Hematopoietic multipotent progenitor cell treated with erythropoietin and hydrocortisone succinate and interleukin-3 and kit ligand, for 8 days (in vitro differentiated cells): Measurements from ENCODE around the gene CMIP.
"Not testable (repeated sequence)": the region's sequence is repeated elsewhere in the genome, so short reads cannot be mapped to it uniquely, and the experiment has no call there.

Experiments
- DNase-seq: peaks from one replicate; pipeline ENCODE4 v3.0.0-alpha.2; 2015

CMIP gene

DNA sequence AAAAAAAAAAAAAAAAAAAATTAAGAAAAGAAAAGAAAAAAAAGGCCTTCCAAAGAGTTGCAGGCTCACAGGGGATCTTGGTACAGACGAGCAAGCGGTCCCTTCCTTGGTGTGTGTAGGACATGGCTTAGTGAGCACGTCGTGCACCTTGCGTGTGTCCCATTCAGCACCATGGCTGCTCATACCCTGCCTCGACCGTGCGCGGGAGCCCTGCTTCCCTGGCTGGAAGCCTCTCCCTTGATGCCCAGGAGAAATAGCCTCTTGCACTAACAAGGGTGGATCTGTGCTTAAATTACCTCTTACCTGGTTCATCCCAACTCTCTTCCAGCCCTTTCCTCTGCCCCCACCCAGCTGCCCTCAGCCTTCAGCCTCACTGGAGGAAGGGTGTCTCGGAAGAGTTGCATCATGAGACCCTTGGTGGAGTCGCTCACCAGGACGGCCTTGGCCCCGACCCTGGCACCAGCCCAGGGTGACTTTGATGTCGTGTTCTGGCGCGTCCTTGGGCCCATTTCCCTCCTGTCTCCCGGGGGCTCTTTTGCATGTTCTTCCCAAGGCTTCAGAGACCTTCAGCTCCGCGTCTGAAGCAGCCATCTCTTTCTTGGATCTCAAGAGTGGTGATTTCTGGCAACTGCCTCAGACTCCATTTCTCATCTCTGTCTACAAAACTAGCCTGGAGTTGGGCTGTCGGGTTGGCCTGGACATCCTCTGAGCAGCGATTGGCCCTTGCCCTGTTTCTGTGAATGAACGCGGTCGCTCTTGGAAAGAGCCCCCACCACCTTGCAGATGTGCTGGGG lies 127.2 kb downstream of the CMIP start:
- no peak for DNase-seq

DNA sequence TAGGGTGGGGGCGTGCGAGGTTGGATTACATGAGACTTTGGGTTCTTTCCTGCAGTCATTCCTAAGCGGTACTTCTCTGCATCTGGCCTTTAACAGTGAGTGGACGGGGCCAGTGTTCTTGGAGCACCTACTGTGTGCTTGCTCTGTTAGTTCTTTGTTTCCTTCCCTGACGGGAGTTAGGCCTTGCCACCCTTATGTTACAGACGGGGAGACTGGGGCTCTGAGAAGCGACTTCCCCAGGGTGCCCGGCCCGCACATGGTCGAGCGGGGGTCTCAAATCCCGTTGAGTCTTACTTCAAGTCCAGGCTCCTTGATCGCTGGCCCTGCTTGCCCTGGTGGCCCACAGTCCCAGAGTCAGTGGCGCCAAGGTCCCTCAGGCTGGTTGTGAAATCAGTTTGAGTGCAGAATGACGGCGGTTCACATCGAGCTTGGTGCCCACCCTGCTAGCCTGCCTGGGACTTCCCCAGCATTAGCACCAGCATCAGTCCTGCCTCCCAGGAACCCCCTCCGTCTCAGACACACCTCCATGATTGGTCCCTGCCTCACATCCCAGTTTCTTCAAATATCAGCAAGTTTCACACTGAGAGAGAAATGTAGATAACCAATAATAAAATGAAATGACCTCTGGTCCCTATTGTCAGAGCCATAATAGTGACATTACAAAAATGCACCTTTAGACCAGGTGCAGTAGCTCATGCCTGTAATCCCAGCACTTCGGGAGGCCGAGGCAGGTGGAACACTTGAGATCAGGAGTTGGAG lies 128.0 kb downstream of the CMIP start:
- DNase-seq: no peak

DNA sequence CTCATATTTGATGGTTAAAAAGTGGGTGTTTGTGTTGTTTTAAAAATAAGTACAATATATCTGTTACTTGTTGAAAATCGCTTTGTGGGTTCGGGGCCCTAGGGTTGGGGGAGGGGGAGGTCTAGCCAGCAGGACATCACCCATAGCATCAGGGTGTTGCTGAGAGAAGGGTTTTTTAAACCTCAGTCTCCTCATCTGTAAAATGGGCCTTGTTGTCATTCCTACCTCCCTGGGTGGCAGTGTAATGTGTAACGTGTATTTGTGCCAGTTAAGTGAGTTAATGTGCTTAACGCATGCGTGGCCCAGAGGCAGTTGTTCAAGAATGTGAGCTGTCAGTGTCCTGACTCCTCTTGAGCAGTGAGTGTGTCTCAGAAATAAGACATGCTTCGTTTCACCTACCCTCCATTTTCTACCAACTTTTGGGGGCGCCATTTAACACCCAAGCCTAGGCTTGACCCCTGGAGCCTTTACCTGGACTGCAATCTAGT lies 129.0 kb downstream of the CMIP start:
- no peak for DNase-seq

DNA sequence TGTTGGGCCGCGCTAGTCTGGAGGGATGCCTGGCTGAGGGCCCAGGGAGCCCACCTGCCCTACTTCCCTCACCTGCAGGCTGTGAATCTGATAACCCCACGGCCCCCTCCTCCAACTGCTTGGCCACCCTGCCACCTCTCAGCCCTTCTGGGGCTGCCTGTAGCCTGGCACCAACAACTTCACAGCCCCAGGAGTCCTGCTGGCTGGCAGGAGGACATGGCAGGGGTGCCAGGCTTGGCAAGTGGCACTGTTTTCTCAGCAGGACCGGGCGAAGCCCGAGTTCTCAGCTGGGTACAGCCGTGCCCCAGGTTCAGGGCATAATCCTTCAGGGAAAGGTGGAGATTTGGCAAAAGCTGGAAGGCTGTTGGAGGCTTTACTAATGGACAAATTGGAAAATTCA lies 129.6 kb downstream of the CMIP start:
- DNase-seq: no peak

DNA sequence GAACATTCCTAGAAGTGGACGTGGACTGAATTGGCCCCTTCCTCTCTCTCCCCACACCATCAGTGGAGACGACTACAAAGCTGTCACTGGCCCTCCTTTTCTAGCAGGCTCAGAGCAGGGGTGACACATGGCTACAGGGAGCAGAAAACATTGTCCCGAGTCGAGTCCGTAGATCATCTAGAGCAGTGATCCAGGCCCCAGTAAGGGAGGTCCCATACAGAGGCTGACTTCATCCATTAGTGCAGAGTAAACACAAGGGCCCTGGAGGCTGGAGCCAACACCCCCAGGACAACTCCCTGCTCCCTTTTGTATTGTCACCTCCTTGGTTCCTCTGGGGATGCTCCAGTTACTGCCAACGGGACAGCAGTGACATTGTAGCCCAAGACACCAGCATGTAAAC lies 130.7 kb downstream of the CMIP start:
- DNase-seq: no peak

DNA sequence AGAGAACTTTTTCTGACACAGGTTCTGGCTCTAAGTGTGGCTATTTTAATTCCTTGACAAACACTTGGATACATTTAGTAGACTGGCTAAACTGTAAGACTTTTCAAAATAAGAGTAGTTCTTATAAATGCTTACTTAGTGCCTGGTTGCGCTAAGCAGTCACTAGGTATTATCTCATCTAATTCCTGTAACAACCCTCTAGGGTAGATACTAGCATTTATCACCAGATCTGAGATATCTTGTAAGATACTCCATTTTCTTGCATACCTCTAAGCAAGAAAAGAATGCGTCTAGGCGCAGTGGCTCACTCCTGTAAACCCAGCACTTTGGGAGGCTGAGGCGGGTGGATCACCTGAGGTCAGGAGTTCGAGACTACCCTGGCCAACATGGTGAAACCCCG lies 131.2 kb downstream of the CMIP start:
- DNase-seq: no peak

DNA sequence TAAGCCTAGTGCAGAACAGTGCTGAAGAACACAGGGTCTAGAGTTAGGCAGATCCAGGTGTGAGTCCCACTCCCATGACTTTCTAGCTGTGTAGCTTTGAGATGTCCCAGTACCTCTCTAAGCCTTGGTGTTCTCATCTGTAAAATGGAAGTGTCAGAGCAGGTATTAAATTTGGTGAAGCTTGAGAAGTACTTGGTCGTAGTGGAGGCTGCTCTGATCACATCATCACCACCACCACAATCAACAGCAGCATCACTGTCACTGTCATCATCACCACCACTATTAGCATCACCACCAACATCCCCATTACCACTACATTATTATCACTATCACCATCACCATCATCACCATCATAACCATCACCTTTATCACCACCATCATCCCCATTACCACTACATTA lies 132.1 kb downstream of the CMIP start:
- no peak for DNase-seq

DNA sequence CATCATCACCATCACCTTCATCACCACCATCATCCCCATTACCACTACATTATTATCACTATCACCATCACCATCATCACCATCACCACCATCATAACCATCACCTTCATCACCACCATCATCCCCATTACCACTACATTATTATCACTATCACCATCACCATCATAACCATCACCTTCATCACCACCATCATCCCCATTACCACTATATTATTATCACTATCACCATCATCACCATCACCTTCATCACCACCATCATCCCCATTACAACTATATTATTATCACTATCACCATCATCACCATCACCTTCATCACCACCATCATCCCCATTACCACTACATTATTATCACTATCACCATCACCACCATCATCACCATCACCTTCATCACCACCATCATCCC lies 132.7 kb downstream of the CMIP start:
- not testable (repeated sequence) for DNase-seq

DNA sequence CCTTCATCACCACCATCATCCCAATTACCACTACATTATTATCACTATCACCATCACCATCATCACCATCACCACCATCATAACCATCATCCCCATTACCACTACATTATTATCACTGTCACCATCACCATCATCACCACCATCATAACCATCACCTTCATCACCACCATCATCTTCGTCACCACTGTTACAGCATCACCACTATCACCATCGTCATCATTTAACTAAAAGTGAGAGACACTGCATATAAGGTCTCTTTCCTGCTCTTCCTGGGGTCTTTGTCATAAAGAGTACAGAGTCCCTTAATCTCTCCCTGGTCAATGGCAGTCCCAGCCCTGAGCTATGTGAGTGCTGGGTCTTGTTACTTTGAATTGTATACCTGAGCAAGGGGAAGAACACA lies 133.5 kb downstream of the CMIP start:
- no peak for DNase-seq

DNA sequence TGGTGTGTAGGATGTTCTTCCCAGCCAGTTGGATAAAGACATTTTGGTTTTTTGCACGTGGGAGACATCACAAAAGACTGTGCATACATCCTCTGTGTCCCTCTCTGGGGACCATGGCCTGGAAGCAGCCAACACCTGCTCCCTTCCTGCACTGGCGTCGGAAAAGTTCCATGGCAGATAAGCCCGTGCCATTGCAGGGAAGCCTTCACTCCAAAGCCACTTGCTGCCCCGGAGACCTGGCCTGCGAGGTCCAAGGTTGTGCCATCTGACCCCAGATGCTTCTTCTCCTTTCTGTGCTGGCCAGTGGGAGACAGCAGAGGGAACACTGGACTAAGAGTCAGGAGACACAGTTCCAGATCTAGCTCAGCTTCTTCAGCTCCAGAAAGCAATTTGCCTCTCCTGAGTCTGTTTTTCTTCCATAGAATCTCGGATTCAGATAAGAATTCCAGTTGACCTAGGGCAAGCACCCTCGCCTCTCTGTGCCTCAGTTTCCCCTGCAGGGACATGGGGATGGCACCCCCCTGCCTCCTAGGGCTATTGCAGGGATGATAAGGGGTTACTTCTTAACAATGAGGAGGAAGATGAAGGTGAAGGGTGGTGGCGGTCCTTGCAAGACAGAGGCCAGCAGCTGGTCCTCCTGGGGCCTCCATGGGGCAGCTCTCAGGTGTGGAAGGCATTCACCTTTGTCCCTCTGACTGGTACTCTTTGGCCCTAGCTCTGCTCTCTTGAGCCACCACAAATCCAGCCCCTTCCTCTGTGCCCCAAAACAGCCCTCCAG lies 134.2 kb downstream of the CMIP start:
- no peak for DNase-seq

DNA sequence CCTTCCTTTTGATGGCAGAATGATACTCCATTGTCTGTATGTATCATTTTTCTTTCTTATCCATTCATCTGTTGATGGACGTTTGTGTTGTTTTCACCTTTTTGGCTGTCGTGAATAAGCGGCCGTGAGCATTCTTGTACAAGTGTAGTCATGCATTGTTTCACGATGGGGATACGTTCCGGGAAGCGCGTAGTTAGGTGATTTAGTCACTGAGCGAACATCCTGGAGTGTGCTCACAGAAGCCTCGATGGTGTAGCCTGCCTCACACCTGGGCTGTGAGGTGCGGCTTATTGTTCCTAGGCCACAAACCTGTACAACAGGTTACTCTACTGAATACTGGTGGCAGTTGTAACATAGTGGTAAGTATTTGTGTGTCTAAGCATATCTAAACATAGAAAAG lies 136.5 kb downstream of the CMIP start:
- no peak for DNase-seq

DNA sequence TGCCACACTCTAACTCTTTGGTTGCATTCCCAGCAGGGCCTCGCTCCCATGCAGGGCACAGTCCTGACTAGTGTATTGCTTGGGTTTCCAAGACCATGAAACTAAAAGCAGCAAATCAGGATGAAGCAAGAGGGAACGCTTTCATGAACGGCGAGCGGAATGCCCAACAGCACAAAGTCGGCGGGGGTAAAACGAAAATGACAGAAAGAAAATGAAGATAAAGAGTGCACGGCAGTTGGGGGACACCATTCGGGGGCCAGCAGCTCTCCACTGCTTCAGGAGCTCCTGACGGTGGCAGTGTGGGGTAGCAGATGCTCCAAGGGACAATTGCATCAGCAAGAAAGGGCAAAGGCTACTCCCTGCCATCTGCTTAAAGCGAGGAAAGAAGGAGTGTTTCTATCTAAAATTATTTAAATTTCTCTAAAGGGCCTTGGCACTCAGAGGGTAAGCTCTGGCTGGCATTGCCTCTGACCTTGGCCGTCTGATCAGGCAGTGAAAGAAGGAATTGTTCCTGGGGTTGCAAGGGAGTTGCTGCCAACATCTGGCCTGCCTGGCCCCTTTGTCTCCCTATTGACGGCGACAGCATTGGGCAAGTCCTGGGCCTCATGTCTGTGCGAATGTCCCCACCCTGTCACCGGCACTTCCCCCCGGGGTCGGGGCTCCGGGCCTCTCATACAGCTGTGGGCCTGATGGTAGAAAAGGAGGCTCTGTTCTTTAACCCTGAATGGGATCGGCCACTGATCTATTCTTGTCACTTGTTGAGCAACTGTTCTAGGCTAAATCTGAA lies 138.2 kb downstream of the CMIP start:
- DNase-seq: peak; percentile 28

DNA sequence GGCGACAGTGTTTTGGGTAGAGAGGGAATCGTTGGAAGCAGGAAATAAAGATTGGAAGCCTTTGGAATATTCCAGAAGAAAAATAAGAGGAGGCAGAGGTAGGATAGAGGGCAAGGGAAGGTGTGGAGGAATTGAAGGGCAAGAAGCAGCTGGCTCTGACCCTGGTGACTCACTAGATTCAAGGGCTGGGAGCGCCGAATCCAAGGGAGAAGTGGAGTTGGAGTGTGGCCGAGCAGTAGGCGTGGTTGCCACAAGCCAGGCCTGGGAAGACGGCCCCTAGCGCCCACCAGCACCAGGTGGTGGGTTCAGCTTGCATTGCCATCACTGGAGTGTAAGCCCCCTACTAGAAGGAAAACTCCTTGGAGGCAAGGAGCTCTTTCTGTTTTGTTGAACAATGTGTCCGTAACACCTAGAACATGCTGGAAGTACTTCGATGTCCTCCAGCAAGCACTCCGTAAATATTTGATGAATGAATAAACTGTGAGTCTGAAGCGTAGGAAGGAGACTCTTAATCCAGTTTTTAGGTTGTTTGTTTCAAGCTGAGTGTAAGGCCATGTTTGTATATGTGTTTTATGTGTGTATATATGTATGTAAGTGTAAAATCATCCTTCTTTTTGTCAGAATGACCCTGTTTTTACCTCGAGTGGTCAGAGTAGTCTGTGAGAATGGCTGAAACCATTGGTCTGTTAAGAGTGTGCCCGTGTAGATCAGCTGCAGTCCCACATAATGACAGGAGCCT lies 139.5 kb downstream of the CMIP start:
- no peak for DNase-seq

DNA sequence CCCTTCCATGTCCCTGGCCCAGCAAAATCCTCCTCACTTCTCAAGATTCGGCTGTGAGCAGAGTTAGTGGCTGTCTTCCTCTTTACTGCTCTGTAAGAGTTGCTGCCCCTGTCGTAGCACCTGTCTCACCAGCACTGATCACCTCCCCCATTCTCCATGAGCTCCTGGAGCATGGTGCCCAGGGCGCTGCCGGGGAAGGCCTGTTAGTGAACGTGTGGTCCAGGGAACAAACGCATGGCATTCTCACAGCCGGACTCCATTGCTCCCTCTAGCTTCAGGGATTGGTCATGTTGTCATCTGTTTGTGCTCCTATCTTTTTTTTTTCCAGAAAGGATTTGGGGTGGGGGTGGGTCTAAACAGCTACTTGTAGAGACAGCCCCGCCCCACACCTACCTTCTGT lies 141.2 kb downstream of the CMIP start:
- no peak for DNase-seq

DNA sequence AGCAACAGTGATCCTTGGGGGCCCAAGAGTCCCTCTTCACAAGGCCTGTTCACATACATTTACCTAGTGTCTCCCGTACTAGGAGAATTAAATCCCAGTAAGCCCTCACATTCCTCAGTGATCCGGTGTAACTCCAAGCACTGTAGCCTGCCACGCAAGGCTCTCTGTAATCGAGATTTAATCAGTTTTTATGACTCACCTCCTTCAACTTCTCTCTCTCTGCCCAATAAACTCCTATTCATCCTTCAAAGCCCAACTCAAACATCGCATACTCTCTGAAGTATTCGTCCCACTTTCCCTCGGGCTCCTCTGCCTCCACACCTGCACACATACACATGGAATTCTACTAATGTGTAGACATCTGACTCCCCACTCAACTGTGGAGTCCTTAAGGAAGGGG lies 141.8 kb downstream of the CMIP start:
- no peak for DNase-seq

DNA sequence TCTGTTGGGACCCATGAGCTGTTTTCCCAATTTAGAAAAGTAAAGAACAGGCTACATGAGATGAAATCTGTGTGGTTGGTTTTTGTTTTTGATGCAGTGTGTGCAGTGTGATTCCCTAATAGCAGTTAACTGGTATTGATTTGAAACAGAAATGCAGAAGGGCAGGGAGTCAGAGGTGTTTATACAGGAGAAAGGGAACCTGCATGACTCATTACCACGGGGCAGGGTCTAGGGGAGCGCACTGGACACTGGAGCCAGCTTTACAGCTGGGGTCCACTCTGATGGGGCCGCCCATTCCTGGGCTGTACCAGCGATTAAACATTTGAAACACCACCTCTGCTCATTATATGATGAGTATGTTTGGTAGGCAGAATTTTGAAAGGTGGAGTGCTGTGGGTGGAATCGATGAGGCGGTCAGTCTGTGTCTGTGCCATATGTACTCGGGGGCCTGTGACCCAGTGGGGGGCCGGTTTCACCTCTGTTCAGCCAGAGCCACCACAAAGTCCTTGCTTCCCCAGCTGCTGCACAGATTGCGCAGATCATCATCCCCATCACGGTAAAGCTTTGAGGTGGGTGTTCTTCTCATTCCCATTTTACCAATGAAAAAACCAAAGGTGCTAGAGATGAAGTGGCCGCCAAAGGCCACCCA lies 142.5 kb downstream of the CMIP start:
- no peak for DNase-seq

DNA sequence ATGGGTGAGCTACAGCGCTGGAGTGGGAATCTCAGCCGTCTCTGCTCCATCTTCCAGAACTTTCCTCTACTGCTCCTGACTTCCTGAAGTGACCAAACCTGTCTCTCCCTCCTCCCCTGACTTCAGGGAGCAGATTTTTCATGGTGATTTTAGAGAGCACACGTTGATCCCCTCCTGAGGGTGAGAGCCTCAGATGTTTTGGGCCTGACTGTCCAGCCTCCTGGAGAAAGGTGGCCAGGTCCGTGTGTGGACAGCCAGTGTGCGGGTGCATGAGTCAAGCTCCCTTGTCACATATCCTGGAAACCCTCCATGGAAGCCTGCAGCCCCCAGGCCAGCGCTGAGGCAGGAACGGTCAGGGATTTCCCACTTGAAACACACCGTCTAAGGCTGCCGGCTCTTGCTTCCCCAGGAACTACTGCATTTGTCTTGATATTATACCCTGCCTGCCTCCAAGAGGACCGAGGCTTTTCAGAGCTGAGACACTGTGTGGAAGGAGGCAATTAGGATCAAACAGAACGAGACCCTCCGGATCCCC lies 143.1 kb downstream of the CMIP start:
- DNase-seq: no peak

DNA sequence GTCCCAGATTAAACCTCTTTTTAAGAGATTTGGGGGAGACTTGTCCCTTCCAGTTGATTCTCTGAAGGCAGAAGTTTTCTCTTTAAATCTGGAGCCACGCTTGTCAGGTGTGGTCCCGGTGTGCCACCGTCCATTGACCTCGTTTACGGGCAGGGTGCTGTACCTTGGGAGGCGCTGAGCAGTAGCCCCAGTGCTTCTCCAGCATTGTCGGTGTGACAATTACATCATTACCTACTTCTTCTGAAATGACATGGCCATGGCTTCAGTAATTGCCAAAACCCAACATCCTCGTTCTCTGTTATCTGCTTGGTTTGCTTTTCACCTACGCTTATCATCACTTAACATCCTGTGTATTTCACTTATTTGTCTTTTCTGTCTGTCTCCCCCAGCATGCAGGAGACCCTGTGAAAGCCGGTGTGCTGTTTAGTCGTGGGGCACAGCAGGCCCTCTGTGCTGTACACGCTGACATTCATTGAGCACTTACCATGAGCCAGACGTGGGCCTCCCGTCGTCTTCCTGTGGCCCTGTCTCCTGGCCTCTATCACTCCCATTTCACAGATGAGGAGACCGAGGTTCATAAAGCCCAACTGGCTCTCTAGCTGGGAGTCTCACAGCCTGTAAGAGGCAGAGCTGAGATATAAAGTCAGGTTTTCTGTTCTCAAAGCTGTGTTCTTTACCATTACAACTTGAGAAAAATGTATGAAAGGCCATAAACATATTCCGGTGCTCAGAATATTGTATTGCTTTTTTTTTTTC lies 143.9 kb downstream of the CMIP start:
- DNase-seq: no peak

DNA sequence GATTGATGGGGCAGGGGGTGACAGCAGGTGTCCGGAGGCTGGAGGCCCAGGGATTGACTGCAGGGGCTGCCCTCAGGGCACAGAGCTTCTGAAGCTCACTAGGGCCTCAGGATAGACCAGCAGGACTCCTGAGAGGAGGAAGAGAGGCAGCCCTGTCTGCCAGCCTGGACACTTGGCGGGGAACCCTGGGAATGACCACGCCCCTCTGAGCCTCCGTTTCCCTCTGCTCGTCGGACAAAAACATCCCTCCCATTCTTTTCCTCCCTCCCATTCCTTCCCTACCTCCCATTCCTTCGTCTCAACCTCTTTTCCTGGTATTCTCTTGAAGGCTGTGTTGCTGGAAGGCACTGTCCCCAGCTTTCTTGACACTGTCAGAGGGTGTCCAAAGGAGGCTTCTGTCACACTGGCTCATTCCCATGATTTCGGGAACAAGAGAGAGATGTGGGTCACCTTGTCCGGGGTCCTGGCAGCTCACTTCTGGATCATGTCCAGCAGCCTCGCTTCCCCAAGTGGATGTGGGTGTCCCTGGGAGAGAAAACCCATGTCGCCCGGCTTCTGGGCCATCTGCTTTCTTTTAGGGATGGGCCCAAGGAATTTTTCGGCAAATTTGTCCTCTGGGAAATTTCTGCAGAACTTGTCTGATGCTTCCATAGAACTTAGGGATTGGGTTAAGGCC lies 145.5 kb downstream of the CMIP start:
- no peak for DNase-seq
